NCI-H2107 (cell line): ENCODE results near the gene PTGES3.
A peak's percentile ranks its signal among the peaks of the same experiment; 100 is the strongest.
"Not testable (repeated sequence)": the region's sequence is repeated elsewhere in the genome, so short reads cannot be mapped to it uniquely, and the experiment has no call there.

Experiments
- DNase-seq: peaks from one replicate; lab custom pipeline; 2025; lab: John Stamatoyannopoulos, UW

PTGES3 gene

GRCh38 chr12:56657416-56658379 is 30.4 kb downstream of the PTGES3 start:
- DNase-seq, result no peak

DNA sequence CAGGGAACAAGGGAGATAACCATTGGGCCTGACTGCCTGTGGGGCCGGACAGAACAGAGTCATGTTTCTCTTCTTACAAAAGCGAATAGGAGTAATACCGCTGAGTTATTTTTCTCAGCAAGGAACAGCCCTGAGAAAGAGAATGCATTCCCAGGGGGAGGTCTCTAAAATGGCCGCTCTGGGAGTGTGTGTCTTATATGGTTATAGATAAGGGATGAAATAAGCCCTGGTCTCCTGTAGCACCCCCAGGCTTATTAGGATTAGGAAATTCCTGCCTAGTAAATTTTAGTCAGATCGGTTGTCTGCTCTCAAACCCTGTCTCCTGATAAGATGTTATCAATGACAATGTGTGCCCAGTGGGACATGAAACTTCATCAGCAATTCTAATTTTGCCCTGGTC is 34.3 kb downstream of the PTGES3 start:
- not testable (repeated sequence) for DNase-seq

DNA sequence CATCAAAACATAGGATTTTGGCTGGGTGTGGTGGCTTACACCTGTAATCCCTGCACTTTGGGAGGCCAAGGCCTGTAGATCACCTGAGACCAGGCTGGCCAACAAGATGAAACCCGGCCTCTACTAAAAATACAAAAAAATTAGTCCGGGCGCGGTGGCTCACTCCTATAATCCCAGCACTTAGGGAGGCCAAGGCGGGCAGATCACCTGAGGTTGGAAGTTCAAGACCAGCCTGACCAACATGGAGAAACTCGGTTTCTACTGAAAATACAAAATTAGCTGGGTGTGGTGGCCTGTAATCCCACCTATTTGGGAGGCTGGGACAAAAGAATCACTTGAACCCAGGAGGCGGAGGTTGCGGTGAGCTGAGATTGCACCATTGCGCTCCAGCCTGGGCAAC is 40.1 kb downstream of the PTGES3 start:
- not testable (repeated sequence) for DNase-seq

GRCh38 chr12:56645717-56646446 is 42.2 kb downstream of the PTGES3 start, which contains the start of gene ATP5F1B:
TSS of gene ATP5F1B (minus strand) at chr12:56645984. CDS start at chr12:56645963, 21 bp downstream.
- peak; percentile 93 for DNase-seq

GRCh38 chr12:56645201-56645716 is 42.8 kb downstream of the PTGES3 start:
- no peak for DNase-seq

DNA sequence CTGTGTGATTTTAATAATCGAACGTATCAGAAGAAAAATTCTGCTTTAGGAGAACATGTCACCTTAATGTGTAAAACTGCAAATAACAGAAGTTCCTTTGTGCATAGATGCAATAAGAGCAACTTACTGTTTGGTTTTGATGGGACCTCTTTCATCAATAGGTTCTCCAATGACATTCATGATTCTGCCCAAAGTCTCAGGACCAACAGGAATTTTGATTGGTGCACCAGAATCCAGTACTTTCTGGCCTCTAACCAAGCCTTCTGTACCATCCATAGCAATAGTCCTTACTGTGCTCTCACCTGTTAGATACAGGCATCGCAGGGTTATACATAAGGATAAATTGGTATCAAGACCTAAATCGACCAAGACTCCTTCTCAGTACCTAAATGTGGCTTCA is 43.4 kb downstream of the PTGES3 start:
- DNase-seq, result no peak

- DNase-seq, result no peak
These were observed 46.9 kb downstream of the PTGES3 start for GRCh38 chr12:56641219-56641618.

DNA sequence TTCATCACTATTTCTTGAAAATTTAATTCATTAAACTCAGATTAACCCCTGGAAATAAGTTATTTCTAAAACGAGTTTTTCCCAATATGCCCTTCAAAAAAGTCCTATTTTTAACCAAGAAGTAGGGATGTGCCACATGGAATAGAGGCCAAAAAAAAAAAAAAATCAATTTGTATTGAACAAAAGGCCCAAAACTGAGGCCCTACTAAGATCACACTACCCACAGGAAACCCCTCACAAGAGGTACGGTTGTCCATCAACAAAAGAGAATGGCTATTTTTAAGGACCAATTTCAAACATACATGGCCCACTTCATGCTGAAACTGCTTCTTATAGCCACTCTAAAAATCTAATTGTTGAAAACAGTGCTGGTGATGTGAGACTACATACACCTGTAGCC is 50.5 kb downstream of the PTGES3 start:
- no peak for DNase-seq

DNA sequence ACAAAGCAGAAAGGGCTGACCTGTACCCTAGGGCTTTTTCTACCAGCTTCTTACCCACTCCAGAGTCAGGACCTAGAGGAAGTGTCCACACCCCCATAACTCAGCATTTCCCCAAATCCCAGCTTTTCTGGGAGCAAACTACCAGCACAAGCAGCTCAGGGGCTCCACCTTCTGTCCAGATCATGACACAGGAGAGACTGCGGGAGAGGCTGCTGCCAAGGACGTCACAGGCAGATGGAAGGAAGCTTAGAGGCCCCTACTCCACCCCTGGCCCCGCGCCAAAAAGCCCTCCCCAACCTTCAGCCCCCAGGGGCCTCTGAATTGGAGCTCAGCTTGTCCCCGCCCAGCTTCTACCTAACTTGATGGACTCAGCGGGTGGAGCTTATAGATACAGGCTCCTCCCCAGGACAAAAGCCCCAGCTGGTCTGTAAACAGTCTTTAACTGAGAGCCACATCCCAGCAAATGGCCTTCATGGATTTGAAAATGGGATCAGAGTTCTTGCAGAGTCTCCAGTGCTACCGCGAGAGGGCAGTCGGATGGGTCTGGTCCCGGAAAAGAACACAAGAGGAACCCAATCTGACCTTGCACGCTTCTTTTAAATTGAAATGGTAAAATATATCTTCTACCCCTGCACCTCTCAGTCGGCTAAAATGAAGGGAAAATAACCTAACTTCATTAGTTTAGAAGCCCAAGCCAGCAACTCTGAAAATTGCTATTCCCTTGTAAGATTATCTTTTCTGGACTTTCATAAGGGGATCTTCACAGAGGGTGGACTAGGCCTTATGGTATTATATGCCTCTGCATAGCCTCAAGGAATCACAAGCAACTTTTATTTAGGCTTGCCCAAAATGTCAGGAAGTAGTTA is 51.2 kb downstream of the PTGES3 start:
- peak; percentile 99 for DNase-seq

DNA sequence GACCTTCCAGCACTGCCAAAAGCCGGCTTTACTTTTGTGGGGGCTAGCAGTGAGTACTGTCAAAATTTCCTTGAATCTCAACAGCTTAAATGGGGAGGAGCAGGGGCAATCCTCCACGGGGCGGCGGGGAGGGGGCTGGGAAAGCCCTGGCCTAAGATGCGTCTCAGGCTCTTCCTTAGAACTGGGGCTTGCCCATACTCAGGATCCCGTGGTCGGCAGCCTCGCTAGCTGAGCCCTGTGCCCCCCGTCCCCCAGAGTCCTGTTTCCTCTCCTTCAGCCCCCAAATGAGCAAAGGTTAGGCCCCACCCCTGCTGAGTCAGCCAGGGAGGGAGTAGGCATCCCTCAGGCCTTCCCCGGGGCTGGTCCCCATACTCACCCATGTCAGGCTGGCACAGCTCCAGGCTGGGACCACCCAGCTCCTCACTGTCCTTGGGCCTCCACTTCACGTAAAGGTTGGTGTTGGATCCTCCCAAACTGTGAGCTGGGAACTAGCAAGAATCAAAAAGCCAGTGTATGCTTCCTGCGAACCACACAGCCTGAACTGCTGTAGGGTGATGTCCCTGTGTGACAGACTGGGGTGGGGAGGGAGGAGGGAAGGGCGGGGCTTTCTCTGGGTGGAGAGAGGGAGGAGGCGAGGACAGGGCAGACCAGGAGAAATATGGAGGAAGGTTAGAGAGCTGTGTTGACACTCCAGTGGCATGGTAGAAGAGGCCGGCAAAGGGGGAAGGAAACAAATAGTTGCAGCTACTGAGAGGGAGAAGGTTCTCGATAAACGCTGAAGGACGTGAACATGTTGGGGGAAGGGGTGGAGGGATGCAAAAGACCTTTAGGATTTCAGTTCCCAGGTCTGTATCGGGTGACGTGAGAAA is 52.0 kb downstream of the PTGES3 start:
- peak; percentile 54 for DNase-seq

DNA sequence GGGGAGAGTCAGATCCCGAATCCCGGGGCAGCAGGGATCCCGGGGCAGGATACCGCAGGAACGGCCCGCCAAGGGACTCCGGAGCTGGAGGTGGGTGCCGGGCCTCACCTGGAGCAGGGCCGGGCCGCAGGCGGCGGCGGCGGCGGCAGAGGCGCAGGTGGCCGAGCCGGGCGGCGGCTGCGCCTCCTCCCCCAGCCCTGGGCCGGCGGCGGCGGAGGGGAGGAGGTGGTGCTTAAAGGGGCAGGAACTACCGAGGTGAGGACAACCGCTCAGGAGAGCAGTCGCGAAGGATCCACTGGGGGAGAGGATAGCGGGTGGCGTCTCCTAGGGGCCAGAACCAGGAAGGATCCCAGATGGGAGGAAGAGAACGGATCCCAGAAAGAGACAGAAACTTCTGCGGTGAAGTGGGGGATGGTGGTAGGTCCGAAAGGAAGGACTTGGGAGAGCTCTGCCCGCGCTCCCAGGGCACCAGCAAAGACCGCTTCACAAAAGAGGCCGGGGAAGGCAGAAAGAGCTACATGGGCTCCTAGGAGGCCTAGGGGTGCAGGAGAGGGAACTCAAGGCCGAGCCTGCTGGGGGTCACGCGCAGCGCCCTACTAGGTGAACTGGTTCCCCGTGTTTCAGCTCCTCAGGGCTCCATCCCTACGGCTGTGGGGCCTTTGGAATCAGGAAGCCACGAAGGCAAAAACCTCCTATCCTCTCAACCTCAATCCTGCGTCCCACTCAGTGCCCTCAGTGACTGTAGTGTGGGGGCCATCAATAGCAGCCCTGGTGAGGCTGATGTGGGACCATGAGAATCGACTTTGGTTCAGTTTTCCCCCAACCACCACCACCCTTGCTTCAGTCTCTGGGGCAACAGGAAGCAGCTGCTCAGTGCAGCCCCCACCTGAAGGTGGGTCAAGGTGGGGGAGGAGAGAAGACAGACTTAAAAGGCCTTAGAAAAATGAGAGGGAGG is 53.0 kb downstream of the PTGES3 start:
- DNase-seq, result peak; percentile 45

- peak; percentile 37 for DNase-seq
These were observed 53.7 kb downstream of the PTGES3 start for GRCh38 chr12:56634242-56634836.

DNA sequence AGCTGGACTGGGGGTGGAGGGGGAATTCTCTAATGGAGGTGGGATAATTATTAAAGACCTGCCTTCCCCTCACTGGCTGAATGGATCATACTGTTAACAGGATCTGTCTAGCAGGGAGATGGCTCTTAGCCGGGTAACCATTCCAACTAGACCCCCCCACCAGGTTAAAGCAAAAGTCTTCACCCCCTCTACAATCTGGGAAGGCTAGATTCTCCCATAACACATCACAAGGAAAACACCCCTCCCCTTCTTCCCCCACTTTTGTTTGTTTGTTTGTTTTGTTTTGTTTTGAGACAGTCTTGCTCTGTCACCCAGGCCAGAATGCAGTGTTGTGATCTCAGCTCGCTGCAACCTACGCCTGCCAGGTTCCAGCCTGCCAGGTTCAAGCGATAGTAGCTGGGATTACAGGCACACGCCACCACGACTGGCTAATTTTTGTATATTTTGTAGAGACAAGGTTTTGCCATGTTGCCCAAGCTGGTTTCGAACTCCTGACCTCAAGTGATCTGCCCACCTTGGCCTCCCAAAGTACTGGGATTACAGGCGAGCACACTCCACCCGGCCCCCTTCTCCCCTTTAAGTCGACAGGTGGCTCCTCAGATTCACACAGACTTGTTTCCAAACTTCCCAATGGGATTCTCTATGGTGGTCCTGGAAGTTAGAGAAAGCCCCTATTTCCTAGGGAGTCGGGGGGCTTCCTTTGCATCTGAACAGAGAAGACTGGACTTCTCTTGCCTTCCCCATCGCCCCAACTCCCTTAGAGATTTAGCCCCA is 54.4 kb downstream of the PTGES3 start:
- no peak for DNase-seq

DNA sequence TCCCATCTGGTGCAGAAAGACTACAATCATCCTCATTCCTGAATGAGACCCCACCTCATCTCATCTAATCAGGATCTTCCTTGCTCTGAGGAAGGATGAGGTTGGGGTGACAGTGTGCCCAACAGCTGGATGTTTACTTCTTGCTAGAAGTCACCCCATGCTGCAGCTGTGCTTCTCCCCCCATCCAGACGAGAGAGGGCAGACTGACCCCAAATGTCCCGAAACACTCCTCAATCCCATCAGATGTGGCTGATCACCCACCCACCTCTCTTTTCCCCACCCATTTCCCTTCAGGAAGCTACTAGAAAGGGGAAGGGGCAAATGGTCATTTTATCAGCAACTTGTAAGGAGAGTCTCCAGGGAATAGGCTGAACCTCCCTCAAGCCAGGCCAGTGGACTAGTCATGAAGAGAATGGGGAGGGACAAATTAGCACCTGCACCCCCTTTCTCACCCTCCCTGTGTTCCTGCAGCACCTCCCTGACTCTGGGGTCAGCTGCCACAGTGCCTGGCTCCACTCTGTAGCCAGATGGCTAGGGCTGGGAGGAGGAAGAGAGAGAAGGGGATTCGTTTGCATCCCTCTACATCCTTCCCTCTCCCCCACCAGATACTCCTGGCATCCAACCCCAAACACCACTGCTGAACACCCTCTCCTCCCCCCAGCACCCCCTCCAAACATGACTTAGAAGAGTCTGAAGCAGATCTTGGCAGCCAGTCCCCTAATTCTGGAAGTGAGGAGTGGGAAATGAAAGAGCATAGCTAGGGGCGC is 55.2 kb downstream of the PTGES3 start:
- DNase-seq, result no peak

DNA sequence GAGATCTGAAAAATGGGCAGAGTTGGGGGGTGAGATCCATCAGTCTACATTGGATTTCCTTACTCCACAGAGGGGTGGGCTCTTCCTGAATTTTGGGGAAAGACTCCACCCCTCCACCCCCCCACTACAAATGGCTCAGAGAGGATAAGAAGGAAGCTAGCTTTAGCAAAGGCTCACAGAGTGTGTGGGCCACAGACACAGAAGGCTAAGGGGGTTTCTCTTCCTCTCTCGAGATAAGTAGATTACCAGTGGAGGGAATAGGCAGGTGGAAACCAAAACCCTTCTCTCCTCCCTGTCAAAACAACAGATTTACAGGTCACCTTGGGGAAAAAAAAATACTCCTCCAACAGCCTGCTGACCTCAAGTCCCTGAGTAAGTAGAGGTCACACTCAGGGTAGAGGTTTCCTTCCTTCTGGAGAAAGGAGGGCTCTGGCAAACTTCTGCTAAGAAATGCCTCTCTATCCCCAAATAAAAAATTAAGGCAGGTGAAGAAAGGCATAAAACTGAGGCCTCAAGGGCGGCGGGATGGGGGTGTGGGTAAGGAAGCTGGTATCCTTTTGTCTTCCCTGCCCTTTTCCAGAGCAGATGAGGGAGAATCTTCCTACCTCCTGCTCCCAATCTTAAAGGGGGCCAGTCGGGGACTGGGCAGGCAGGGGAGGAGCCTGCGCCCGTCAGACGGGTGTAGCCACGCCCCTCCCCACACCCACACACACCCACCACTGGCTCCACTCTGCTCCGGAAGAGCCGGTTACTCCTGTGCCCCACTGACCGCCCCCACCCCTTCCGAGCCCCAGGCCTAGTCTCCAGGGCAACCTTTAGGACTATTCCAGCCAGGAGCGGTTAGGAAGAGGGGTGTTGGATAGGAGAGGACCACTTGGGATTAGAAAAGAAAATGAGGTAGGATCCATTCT is 56.0 kb downstream of the PTGES3 start:
- DNase-seq, result no peak

- peak; percentile 86 for DNase-seq
These were observed 57.9 kb downstream of the PTGES3 start, which contains the start of gene BAZ2A for GRCh38 chr12:56630180-56630632. TSS of gene BAZ2A (minus strand) at chr12:56630326. CDS start at chr12:56617530, 12,796 bp downstream.
